Adrenal gland (tissue), 5 donors: ENCODE measurements around the gene MRPL54.

Experiments used
- POLR2A ChIP-seq, 2 donors: fragments of 450-650 bp; IDR thresholded peaks; one replicate each; pipeline ENCODE4 v1.6.1; 2017; ENCODE audit warnings: antibody characterized with exemption in 2 of 2, mild to moderate bottlenecking in 2 of 2, moderate library complexity in 1 of 2
- TF ChIP-seq, protein P1 (sequence below), 6 experiments: fragments of 450-650 bp in 4 of 6; fragments of 200-600 bp in 2 of 6; sonication (generic) in 1 of 6; IDR thresholded peaks; 1 replicate in 5 of 6; 2 replicates in 1 of 6; pipeline versions ENCODE4 v1.5.1 to v1.8.0; 2016 to 2021; ENCODE audit warnings: antibody characterized with exemption in 6 of 6, mild to moderate bottlenecking in 2 of 6, moderate library complexity in 1 of 6
- donor health status: DM: no; HTN: no; CAD: no.

DNA sequence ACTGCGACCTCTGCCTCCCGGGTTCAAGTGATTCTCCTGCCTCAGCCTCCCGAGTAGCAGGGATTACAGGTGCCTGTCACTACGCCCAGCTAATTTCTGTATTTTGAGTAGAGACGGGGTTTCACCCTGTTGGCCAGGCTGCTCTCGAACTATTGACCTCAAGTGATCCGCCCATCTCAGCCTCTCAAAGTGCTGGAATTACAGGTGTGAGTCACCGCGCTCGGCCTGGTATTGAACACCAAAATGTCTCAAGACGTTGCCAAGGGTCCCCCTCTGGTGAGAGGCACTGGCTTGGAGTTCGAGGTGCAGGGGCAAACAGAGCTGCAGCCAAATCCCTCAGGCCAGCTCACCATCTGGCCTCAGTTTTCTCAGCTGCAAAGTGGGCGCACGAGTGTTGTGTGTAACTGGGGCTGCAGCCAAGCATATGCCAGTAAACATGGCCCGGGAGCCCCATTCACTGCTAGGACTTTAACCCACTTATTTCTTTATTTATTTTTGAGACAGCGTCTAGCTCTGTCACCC is 46.3 kb upstream of the MRPL54 start:
- TF ChIP-seq, protein P1, sequence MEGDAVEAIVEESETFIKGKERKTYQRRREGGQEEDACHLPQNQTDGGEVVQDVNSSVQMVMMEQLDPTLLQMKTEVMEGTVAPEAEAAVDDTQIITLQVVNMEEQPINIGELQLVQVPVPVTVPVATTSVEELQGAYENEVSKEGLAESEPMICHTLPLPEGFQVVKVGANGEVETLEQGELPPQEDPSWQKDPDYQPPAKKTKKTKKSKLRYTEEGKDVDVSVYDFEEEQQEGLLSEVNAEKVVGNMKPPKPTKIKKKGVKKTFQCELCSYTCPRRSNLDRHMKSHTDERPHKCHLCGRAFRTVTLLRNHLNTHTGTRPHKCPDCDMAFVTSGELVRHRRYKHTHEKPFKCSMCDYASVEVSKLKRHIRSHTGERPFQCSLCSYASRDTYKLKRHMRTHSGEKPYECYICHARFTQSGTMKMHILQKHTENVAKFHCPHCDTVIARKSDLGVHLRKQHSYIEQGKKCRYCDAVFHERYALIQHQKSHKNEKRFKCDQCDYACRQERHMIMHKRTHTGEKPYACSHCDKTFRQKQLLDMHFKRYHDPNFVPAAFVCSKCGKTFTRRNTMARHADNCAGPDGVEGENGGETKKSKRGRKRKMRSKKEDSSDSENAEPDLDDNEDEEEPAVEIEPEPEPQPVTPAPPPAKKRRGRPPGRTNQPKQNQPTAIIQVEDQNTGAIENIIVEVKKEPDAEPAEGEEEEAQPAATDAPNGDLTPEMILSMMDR (IDR thresholded peaks at IDR 0.05), result no peak
- TF ChIP-seq POLR2A (IDR thresholded peaks at IDR 0.05), result no peak
